GM10248 (cell line): ENCODE data around the gene CYP46A1.

Source experiments
- CTCF ChIA-PET: fragments of 300-600 bp; sonication (Branson Sonifier 250); formaldehyde crosslinking; extraction: SDS; loops from one replicate; lab custom pipeline; 2021; ENCODE audit warnings: antibody characterized with exemption; lab: Yijun Ruan, JAX
- POLR2A ChIA-PET: fragments of 350-650 bp; sonication (Branson Sonifier 250); formaldehyde crosslinking; extraction: SDS; loops from one replicate; lab custom pipeline; 2020; ENCODE audit warnings: antibody characterized with exemption; lab: Yijun Ruan, JAX
- DNase-seq: peaks from one replicate; pipeline ENCODE4 v3.0.0; 2012; ENCODE audit errors: extremely low spot score
- TF ChIP-seq, protein P1 (sequence below): IDR thresholded peaks from 2 replicates; pipeline ENCODE4 v1.5.1; 2012; ENCODE audit warnings: mild to moderate bottlenecking, low read depth; ENCODE audit errors: extremely low read depth, missing control alignments, control extremely low read depth

CYP46A1 gene

DNA sequence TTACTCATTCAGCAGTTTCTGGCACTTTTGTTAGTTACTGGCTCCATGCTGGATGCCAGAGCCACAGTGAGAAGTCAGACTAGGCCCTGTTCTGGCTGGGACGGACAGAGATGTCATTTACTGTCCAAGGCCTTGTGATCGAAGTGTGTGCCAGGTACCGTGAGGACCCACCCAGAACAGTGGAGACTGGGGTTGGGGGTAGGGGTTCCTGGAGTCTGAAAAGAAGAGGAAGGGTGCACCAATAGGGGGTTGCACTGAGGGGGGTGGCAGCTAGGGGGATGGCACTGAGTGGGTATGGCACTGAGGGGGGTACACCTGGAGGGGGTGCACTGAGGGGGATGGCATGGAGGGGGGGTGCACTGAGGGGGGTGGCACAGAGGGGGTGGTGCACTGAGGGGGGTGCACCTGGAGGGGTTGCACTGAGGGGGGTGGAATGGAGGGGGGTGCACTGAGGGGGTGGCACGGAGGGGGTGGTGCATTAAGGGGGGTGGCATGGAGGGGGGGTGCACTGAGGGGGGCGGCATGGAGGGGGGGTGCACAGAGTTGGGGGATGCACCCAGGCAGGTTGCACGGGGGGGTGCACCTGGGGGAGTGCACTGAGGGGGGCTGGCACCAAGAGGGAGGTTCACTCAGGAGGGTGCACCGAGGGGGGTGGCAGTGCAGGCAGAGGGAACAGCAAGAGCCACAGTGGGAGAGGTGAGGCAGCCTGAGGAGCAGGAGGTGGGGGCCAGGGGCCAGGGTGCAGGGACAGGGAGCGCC lies 10.6 kb upstream of the CYP46A1 start:
- CTCF ChIA-PET = no interaction called here
- TF ChIP-seq, protein P1, sequence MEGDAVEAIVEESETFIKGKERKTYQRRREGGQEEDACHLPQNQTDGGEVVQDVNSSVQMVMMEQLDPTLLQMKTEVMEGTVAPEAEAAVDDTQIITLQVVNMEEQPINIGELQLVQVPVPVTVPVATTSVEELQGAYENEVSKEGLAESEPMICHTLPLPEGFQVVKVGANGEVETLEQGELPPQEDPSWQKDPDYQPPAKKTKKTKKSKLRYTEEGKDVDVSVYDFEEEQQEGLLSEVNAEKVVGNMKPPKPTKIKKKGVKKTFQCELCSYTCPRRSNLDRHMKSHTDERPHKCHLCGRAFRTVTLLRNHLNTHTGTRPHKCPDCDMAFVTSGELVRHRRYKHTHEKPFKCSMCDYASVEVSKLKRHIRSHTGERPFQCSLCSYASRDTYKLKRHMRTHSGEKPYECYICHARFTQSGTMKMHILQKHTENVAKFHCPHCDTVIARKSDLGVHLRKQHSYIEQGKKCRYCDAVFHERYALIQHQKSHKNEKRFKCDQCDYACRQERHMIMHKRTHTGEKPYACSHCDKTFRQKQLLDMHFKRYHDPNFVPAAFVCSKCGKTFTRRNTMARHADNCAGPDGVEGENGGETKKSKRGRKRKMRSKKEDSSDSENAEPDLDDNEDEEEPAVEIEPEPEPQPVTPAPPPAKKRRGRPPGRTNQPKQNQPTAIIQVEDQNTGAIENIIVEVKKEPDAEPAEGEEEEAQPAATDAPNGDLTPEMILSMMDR = no peak
- POLR2A ChIA-PET = no interaction called here
- DNase-seq = no peak

DNA sequence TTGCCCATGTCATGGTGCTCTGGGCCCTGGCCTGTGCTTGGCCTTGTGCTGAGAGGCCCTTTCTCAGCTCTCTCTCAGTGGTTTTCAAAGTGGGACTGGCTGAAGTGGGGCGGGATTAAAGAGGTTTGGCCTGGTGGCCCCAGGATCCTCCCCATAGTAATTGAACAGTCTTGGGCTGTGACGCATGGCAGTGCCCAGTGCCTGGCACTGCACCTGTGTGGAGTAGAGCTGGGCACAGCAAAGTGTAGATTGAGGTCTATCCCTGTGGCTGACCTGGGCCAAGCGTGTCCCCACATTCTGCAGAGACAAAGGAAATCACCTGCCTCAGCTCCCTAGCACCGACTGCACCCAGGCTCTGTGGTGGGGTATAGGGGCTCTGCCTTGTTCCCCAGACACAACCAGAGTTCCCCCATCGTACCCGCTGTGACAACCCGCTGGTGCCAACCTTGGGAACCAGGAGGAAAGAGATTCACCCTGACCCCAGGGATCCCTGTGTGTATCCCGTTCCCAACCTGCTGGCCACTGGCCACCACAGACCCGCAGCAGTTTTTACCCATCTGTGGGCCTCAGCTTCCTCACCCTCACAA lies 9.9 kb upstream of the CYP46A1 start:
- no peak for DNase-seq
- POLR2A ChIA-PET = no interaction called here
- CTCF ChIA-PET = no interaction called here

DNA sequence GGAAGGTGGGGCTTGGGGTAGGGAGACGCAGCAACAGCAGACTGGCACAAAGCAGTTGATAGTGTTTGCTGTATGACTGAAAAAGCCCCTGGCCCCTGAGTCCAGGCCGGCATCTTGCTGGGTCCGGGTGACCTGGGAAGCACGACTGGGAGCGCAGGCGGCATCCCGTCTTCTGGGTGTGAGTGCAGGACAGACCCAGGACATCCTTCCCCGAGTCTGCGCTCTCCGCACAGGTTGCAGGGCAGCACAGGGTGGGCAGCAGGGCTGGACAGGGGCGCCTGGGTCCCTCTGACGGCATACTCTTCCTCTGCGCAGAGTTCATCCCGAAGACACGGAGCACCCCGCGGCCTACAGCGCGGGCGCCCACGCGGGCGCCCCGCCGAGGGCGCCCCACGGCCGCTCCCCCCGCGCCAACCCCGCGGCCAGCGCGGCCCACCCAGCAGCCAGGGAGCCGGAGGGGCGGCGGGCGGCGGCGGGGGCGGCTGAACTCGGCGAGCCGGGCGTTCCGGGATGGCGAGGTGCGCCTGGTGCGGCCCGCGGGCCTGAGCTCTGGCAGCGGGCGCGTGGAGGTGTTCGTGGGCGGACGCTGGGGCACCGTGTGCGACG lies 9.2 kb upstream of the CYP46A1 start:
- ChIA-PET CTCF (no interaction called here), POLR2A (no interaction called here)
- no peak for DNase-seq
- TF ChIP-seq, protein P1 = no peak

More for the DNA sequence above, 9.9 kb upstream of the CYP46A1 start:
- TF ChIP-seq, protein P1 = no peak

DNA sequence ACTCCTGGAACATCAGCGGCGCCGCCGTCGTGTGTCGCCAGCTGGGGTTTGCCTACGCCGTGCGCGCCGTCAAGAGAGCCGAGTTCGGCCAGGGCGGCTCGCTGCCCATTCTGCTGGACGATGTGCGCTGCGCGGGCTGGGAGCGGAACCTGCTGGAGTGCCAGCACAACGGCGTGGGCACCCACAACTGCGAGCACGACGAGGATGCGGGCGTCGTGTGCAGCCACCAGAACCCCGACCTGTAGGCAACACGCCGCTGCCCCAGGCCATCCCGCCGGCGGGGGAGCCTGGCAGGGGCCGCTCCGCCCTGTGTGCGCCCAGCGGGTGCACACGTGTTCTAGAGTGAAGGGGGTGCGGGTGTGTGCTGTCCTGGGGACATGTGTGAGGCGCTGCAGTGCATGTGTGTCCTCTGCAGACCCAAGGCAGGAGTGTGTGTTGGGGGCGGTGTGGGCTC lies 8.7 kb upstream of the CYP46A1 start:
- no peak for DNase-seq
- TF ChIP-seq, protein P1 = no peak
- ChIA-PET POLR2A (no interaction called here), CTCF (no interaction called here)

DNA sequence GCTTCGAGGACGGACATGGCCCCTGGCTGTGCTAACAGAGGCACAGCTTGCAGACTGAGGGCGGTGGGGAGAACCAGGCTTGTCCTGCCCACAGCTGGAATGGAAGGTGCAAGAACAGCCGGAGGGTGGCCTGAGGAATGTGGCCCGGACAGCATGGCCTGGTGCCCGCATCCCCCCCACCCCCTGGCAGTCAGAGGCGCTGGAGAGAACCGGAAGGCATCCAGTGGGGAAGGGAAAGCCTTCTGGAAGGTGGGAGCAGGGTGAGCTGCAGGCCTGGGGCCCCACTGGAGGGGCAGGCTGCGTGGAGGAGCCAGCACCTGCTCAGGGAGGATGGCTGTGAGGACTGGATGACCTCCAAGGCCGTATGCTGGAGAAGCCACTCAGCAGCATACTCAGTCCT lies 8.1 kb upstream of the CYP46A1 start:
- DNase-seq = no peak
- POLR2A ChIA-PET = no interaction called here
- TF ChIP-seq, protein P1 = no peak
- CTCF ChIA-PET = interaction anchor here (1.2 kb wide), 1 partner anchor 307 kb away, joined by 3 read pairs; no protein-coding TSS in a partner anchor

DNA sequence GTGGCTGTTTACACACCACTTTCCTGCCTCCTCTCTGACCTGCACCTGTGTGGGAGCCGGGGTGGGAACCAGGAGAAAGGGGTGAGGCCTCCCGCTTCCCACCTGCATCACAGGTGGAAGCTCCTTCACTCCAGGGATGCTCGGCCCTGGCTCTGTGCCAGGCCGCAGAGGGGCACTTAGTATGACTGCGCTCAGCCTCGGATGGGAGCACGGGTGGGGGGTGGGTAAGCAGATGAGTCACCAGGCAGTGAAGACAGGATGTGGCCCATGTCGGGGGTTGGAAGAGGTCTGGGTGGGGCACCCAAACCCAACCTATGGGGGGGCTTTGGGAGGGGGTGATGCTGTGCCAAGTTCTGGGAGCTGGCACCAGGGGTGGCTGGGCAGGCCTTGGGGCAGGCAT lies 7.4 kb upstream of the CYP46A1 start:
- POLR2A ChIA-PET = no interaction called here
- CTCF ChIA-PET = interaction anchor here (1.1 to 1.6 kb wide), 4 partner anchors 11 to 306 kb away, joined by 3 to 6 read pairs (median 3); no protein-coding TSS in a partner anchor
- TF ChIP-seq, protein P1 = no peak
- no peak for DNase-seq
